H9 (cell line): ENCODE results near the gene THEMIS. TPM values are rescaled to one million over a fixed set of nuclear protein-coding genes. Genes with fewer than 3 reads are reported as not detected.

Experiments
- DNase-seq: peaks from one replicate; pipeline ENCODE4 v3.0.0-alpha.2; 2017
- H2AFZ ChIP-seq: one replicate; pipeline ENCODE4 v1.6.1; 2013; ENCODE audit warnings: mild to moderate bottlenecking, low read length, control low read depth, moderate library complexity
- H2AK5ac ChIP-seq: 2 replicates; pipeline ENCODE4 v1.6.1; 2013; ENCODE audit warnings: low read length, control low read depth, mixed read lengths; ENCODE audit not compliant: insufficient read length
- H2BK120ac ChIP-seq: one replicate; pipeline ENCODE4 v1.6.1; 2013; ENCODE audit warnings: low read depth, mild to moderate bottlenecking, low read length, control low read depth, inconsistent platforms; ENCODE audit not compliant: poor library complexity, severe bottlenecking
- H2BK12ac ChIP-seq: 2 replicates; pipeline ENCODE4 v1.6.1; 2013; ENCODE audit warnings: low read length, control low read depth, mixed read lengths, low read depth; ENCODE audit not compliant: insufficient read length
- H2BK15ac ChIP-seq: 2 replicates; pipeline ENCODE4 v1.6.1; 2013; ENCODE audit warnings: low read depth, low read length, control low read depth
- H2BK20ac ChIP-seq: one replicate; pipeline ENCODE4 v1.6.1; 2013; ENCODE audit warnings: low read depth, mild to moderate bottlenecking, low read length, control low read depth, inconsistent platforms; ENCODE audit not compliant: poor library complexity, severe bottlenecking
- H2BK5ac ChIP-seq: 2 replicates; pipeline ENCODE4 v1.6.1; 2013; ENCODE audit warnings: low read length, control low read depth, mixed read lengths; ENCODE audit not compliant: insufficient read length
- H3K14ac ChIP-seq: 2 replicates; pipeline ENCODE4 v1.6.1; 2013; ENCODE audit warnings: low read length, control low read depth; ENCODE audit not compliant: insufficient read depth
- H3K18ac ChIP-seq: 2 replicates; pipeline ENCODE4 v1.6.1; 2013; ENCODE audit warnings: low read depth, mild to moderate bottlenecking, mixed read lengths, low read length, control low read depth; ENCODE audit not compliant: insufficient read length
- H3K23ac ChIP-seq: 2 replicates; pipeline ENCODE4 v1.6.1; 2013; ENCODE audit warnings: low read length, control low read depth, mixed read lengths, low read depth; ENCODE audit not compliant: insufficient read length
- H3K23me2 ChIP-seq: 2 replicates; pipeline ENCODE4 v1.6.1; 2013; ENCODE audit warnings: low read depth, mild to moderate bottlenecking, mixed read lengths, low read length, control low read depth; ENCODE audit not compliant: insufficient read length, poor library complexity, severe bottlenecking
- H3K27ac ChIP-seq: 2 replicates; pipeline ENCODE4 v1.5.1; 2013; ENCODE audit warnings: low read length, control low read depth, mixed read lengths, low read depth; ENCODE audit not compliant: insufficient read length
- H3K27me3 ChIP-seq: 2 replicates; pipeline ENCODE4 v1.6.1; 2013; ENCODE audit warnings: low read length, control low read depth, inconsistent platforms; ENCODE audit not compliant: insufficient read depth
- H3K4ac ChIP-seq: 2 replicates; pipeline ENCODE4 v1.6.1; 2013; ENCODE audit warnings: low read depth, mild to moderate bottlenecking, control low read depth, inconsistent platforms, low read length, moderate library complexity
- H3K4me1 ChIP-seq: 2 replicates; pipeline ENCODE4 v1.6.1; 2013; ENCODE audit warnings: low read length, control low read depth, inconsistent platforms; ENCODE audit not compliant: insufficient read depth
- H3K4me2 ChIP-seq: 2 replicates; pipeline ENCODE4 v1.6.1; 2013; ENCODE audit warnings: low read length, control low read depth, mixed read lengths; ENCODE audit not compliant: insufficient read length, insufficient read depth
- H3K56ac ChIP-seq: 2 replicates; pipeline ENCODE4 v1.6.1; 2013; ENCODE audit warnings: low read depth, mild to moderate bottlenecking, mixed read lengths, low read length, control low read depth; ENCODE audit not compliant: insufficient read length
- H3K79me1 ChIP-seq: 2 replicates; pipeline ENCODE4 v1.6.1; 2013; ENCODE audit warnings: low read depth, mild to moderate bottlenecking, moderate library complexity, low read length, control low read depth, inconsistent platforms; ENCODE audit not compliant: insufficient read depth, poor library complexity, severe bottlenecking
- H3K79me2 ChIP-seq: 2 replicates; pipeline ENCODE4 v1.6.1; 2013; ENCODE audit warnings: low read length, control low read depth, inconsistent platforms; ENCODE audit not compliant: insufficient read depth
- H3K9ac ChIP-seq: 2 replicates; pipeline ENCODE4 v1.6.1; 2013; ENCODE audit warnings: low read length, control low read depth, mixed read lengths; ENCODE audit not compliant: insufficient read length; ENCODE audit errors: extremely low read depth
- H3K9me3 ChIP-seq: one replicate; pipeline ENCODE4 v1.6.1; 2013; ENCODE audit warnings: low read depth, low read length, inconsistent platforms; ENCODE audit not compliant: control insufficient read depth
- H3T11ph ChIP-seq: one replicate; pipeline ENCODE4 v1.6.1; 2013; ENCODE audit warnings: mild to moderate bottlenecking, low read length, control low read depth, inconsistent platforms
- H4K20me1 ChIP-seq: one replicate; pipeline ENCODE4 v1.6.1; 2013; ENCODE audit not compliant: control insufficient read depth, insufficient read length, insufficient read depth
- H4K5ac ChIP-seq: 2 replicates; pipeline ENCODE4 v1.6.1; 2013; ENCODE audit warnings: low read depth, mild to moderate bottlenecking, mixed read lengths, low read length, control low read depth; ENCODE audit not compliant: insufficient read length
- H4K8ac ChIP-seq: replicated peaks from 2 replicates; pipeline ENCODE4 v1.6.1; 2013; ENCODE audit warnings: low read length, control low read depth, mixed read lengths, low read depth; ENCODE audit not compliant: insufficient read length
- H4K91ac ChIP-seq: 2 replicates; pipeline ENCODE4 v1.6.1; 2013; ENCODE audit warnings: low read depth, mild to moderate bottlenecking, moderate library complexity, mixed read lengths, low read length, control low read depth; ENCODE audit not compliant: insufficient read length
- H3K27ac Mint-ChIP-seq, 3 experiments: 2 replicates in 2 of 3; 3 replicates in 1 of 3; pipeline ENCODE4 v1.8.0; 2020 to 2021; ENCODE audit warnings: mixed read lengths in 3 of 3, mild to moderate bottlenecking in 1 of 3, moderate library complexity in 1 of 3
- H3K27me3 Mint-ChIP-seq: 2 replicates; pipeline ENCODE4 v1.8.0; 2021; ENCODE audit warnings: low read depth, mild to moderate bottlenecking, moderate library complexity, mixed read lengths
- H3K36me3 Mint-ChIP-seq, 3 experiments: 2 replicates in 2 of 3; 3 replicates in 1 of 3; pipeline ENCODE4 v1.8.0; 2020 to 2021; ENCODE audit warnings: low read depth in 3 of 3, mixed read lengths in 3 of 3; ENCODE audit not compliant: insufficient read depth in 1 of 3
- H3K4me1 Mint-ChIP-seq, 2 experiments: 2 replicates each; pipeline ENCODE4 v1.8.0; 2020; ENCODE audit warnings: mixed read lengths in 2 of 2
- H3K4me3 Mint-ChIP-seq, 2 experiments: 2 replicates in 1 of 2; 3 replicates in 1 of 2; pipeline ENCODE4 v1.8.0; 2020 to 2021; ENCODE audit warnings: mild to moderate bottlenecking in 2 of 2, mixed read lengths in 2 of 2, moderate library complexity in 1 of 2
- H3K9me3 Mint-ChIP-seq, 2 experiments: 2 replicates in 1 of 2; 3 replicates in 1 of 2; pipeline ENCODE4 v1.8.0; 2020; ENCODE audit warnings: mild to moderate bottlenecking in 2 of 2, mixed read lengths in 2 of 2, moderate library complexity in 1 of 2
- WGBS: extraction: QIAGEN DNeasy Blood & Tissue Kit; methylation state at CpG from one replicate; pipeline ENCODE4 v1.1.7; 2013; ENCODE audit warnings: missing lambda C conversion rate, low lambda C conversion rate, mixed read lengths; ENCODE audit not compliant: insufficient read length; ENCODE audit errors: extremely low coverage; 5-methylcytosine and 5-hydroxymethylcytosine counted together
- total RNA-seq: library from RNA; stranded (reverse); gene quantifications from 2 replicates; pipeline ENCODE4 v1.2.1, GENCODE V29; 2021
- TF ChIP-seq, protein P1 (sequence below): fragments of 200-600 bp; sonication (generic); conservative IDR thresholded peaks from 3 replicates; pipeline ENCODE4 v1.8.0; 2021; ENCODE audit warnings: antibody characterized with exemption, mild to moderate bottlenecking

THEMIS gene
- total RNA-seq, 1 experiment from 2014 or later = not detected

DNA sequence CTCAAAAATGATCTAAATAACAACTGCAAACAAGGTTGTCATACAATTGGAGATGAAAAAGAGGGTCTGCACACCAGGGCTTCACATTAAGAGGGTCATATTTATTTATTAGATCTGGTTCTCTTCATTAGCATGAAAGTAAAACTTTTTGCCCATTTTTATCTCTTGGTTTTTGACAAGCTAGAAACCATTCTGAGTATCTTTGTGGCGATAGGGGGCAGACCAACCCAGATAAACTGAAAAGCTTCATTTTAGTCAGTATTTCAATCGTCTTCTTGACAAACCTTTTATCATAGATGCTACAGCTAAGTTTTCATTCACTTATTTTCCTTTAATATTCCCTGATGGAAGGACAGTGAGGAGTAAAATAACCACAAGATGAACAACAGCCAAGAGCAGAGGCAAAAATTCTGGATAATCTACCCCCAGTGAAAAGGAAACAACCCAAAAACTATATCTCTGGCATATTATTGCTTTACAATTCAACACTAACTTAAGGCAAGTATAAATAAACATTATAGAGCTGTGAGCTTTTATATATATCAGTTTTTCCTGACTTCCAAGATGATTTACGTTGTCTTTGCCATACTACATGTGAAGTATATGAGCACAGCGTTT, 45.2 kb downstream of the THEMIS start:
- Mint-ChIP-seq H3K4me1 (peaks cover 3 to 7% of the 10 kb centered on the region in 2 experiments), H3K36me3 (no peaks in the 10 kb centered on the region), H3K27me3 (no peaks in the 10 kb centered on the region), H3K9me3 (no peaks in the 10 kb centered on the region), H3K4me3 (no peak overlapping the region), H3K27ac (no peak overlapping the region)
- Histone ChIP-seq H2BK15ac (no peak overlapping the region), H2AFZ (no peak overlapping the region), H3K23me2 (no peaks in the 10 kb centered on the region), H3K27ac (no peak overlapping the region), H3T11ph (no peak overlapping the region), H2BK120ac (no peak overlapping the region), H3K4ac (no peak overlapping the region), H2BK20ac (no peak overlapping the region), H3K79me1 (no peaks in the 10 kb centered on the region), H3K4me1 (no peaks in the 10 kb centered on the region), H3K79me2 (no peaks in the 10 kb centered on the region), H3K27me3 (no peaks in the 10 kb centered on the region), H4K8ac (no peak overlapping the region), H2AK5ac (no peak overlapping the region), H3K9me3 (no peaks in the 10 kb centered on the region), H4K5ac (no peak overlapping the region), H3K9ac (no peak overlapping the region), H3K4me2 (no peak overlapping the region), H3K56ac (no peak overlapping the region), H2BK12ac (no peak overlapping the region), H3K18ac (no peak overlapping the region), H4K91ac (no peak overlapping the region), H2BK5ac (no peak overlapping the region), H4K20me1 (no peaks in the 10 kb centered on the region), H3K23ac (no peak overlapping the region), H3K14ac (no peak overlapping the region)
- DNase-seq = no peak
- TF ChIP-seq, protein P1, sequence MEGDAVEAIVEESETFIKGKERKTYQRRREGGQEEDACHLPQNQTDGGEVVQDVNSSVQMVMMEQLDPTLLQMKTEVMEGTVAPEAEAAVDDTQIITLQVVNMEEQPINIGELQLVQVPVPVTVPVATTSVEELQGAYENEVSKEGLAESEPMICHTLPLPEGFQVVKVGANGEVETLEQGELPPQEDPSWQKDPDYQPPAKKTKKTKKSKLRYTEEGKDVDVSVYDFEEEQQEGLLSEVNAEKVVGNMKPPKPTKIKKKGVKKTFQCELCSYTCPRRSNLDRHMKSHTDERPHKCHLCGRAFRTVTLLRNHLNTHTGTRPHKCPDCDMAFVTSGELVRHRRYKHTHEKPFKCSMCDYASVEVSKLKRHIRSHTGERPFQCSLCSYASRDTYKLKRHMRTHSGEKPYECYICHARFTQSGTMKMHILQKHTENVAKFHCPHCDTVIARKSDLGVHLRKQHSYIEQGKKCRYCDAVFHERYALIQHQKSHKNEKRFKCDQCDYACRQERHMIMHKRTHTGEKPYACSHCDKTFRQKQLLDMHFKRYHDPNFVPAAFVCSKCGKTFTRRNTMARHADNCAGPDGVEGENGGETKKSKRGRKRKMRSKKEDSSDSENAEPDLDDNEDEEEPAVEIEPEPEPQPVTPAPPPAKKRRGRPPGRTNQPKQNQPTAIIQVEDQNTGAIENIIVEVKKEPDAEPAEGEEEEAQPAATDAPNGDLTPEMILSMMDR = peak; percentile 68
- WGBS = no CpG with 5 or more reads among the region's 4 CpGs
